Activated naive CD8-positive, alpha-beta T cell treated with anti-CD3 and anti-CD28 coated beads, Interleukin-2, amount 50 U/mL, for 16 hours (primary cell): ENCODE results near the gene RBM26.

Experiments used
- DNase-seq: peaks from one replicate; pipeline ENCODE4 v3.0.0-alpha.2; 2020; ENCODE audit warnings: low read depth, low spot score

Gene RBM26

DNA sequence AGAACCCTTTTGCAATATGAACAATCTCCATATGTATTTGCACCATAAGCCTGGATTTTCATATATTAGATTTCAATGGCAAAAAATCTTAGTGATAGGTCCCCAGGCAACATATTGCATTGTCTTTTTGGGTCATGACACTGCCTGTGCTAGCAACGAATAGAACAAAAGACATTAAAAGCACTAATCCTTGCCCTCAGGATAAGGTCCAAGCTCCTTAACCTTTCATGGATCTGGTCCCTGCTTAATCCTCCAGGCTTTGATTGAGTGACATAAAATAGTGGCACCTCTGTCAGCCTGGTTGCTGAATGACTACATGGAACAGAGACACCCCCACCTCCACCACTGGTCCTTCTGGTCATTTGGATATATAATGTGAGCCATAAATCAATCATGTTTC is 134.4 kb downstream of the RBM26 start:
- no peak for DNase-seq

DNA sequence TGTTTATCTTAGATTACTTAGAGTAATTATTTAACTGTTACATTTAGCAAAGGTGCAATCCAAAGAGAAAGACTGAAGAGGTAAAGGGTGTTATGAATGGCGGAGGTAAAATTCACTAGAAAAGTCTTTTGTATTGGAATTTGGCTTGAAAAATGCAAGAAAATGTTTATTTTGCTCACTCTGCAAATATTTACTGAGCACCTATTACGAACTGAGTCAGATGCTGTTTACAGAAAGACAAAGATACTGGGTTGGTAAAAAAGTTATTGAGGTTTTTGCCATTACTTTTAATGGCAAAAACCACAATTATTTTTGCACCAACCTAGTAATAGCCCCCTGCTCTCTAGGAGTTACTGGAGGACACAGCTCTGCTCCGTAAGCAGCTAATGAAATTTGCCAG is 135.2 kb downstream of the RBM26 start:
- DNase-seq: no peak
